B cell (primary cell): ENCODE results near the gene DSG2.

Source experiments
- EZH2 ChIP-seq: IDR thresholded peaks from 2 replicates; pipeline ENCODE4 v1.6.1; 2012; ENCODE audit warnings: borderline replicate concordance, low read depth, mild to moderate bottlenecking, moderate library complexity, low read length; ENCODE audit not compliant: insufficient read depth, poor library complexity, severe bottlenecking
- TF ChIP-seq, protein P1 (sequence below): fragments of 200-600 bp; IDR thresholded peaks from one replicate; pipeline ENCODE4 v1.8.0; 2022; ENCODE audit warnings: antibody characterized with exemption, mild to moderate bottlenecking

DNA sequence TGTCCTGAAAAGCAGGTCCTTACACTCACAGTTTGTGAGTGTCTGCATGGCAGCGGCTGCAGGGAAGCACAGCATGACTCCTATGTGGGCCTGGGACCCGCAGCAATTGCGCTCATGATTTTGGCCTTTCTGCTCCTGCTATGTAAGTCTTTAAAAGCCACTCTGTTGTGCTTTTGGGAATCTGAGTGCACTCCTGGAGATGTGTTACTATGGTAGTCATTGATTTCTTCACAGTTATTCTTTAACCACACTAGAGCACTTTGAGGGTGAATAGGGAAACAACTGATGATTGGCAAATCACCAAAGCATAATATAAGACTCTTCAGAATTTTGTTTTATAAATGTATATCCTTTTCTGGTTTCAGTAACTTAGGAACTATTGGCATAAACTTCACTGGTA is 40.9 kb downstream of the DSG2 start:
- TF ChIP-seq, protein P1, sequence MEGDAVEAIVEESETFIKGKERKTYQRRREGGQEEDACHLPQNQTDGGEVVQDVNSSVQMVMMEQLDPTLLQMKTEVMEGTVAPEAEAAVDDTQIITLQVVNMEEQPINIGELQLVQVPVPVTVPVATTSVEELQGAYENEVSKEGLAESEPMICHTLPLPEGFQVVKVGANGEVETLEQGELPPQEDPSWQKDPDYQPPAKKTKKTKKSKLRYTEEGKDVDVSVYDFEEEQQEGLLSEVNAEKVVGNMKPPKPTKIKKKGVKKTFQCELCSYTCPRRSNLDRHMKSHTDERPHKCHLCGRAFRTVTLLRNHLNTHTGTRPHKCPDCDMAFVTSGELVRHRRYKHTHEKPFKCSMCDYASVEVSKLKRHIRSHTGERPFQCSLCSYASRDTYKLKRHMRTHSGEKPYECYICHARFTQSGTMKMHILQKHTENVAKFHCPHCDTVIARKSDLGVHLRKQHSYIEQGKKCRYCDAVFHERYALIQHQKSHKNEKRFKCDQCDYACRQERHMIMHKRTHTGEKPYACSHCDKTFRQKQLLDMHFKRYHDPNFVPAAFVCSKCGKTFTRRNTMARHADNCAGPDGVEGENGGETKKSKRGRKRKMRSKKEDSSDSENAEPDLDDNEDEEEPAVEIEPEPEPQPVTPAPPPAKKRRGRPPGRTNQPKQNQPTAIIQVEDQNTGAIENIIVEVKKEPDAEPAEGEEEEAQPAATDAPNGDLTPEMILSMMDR: no peak
- no peak for TF ChIP-seq EZH2
